ENCODE measurements around the gene GFRA1. TPM values are rescaled to one million over a fixed set of nuclear protein-coding genes. Genes with fewer than 3 reads are reported as not detected.

GFRA1 gene
- total and polyA plus RNA-seq, 2 donors (not counting 1 experiment from before 2014, with no cell fraction given) = not detected

- Histone ChIP-seq H2AFZ (ENCODE audit: insufficient read depth, low read depth, low read length, poor library complexity, severe bottlenecking) (no peak overlapping the region), H3K9me3 (ENCODE audit: control extremely low read depth in 1 of 3, control insufficient read depth in 2 of 3, insufficient read depth in 1 of 3, low read length in 2 of 3) (no peaks in the 10 kb centered on the region), H3K9ac (ENCODE audit: low read length) (no peak overlapping the region), H3K4me2 (replicated peaks; ENCODE audit: low read depth, low read length, poor library complexity, severe bottlenecking) (no peak overlapping the region), H3K4me3 (ENCODE audit: control extremely low read depth in 1 of 5, extremely low read depth in 1 of 5, insufficient read depth in 1 of 5, low read depth in 2 of 5, low read length in 4 of 5) (no peak overlapping the region), H3K27me3 (replicated peaks in 1 of 4; ENCODE audit: control extremely low read depth in 1 of 4, control insufficient read depth in 3 of 4, insufficient read depth in 4 of 4, low read length in 3 of 4) (no peaks in the 10 kb centered on the region), H3K4me1 (ENCODE audit: control insufficient read depth in 2 of 2, insufficient read depth in 2 of 2, low read length in 2 of 2) (no peaks in the 10 kb centered on the region), H4K20me1 (ENCODE audit: control insufficient read depth, insufficient read depth, low read length, poor library complexity, severe bottlenecking) (no peaks in the 10 kb centered on the region), H3K36me3 (replicated peaks in 1 of 2; ENCODE audit: control extremely low read depth in 1 of 2, control insufficient read depth in 1 of 2, extremely low read depth in 1 of 2, insufficient read depth in 2 of 2, low read length in 1 of 2) (no peaks in the 10 kb centered on the region), H3K79me2 (ENCODE audit: control insufficient read depth, insufficient read depth, low read length) (no peaks in the 10 kb centered on the region), H3K27ac (ENCODE audit: low read length in 2 of 2) (no peak overlapping the region)
- intact Hi-C loops (cut with micrococcal nuclease) = no loop called here
- no peak for ATAC-seq (ENCODE audit: low read depth)
- 80% methylated on average over 2 of the region's 5 CpGs for WGBS (ENCODE audit: insufficient coverage)
- POLR2A ChIA-PET = no interaction called here
- Mint-ChIP-seq H3K4me1 (no peaks in the 10 kb centered on the region), H3K27me3 (no peaks in the 10 kb centered on the region), H3K9me3 (ENCODE audit: insufficient read depth) (no peaks in the 10 kb centered on the region), H3K4me3 (no peak overlapping the region), H3K27ac (no peak overlapping the region)
- no peak for TF ChIP-seq CTCF (IDR thresholded peaks at IDR 0.05)
- no peak for TF ChIP-seq EZH2 (IDR thresholded peaks at IDR 0.05; ENCODE audit: borderline replicate concordance, insufficient read depth, low read depth, low read length, poor library complexity, severe bottlenecking)
- CTCF ChIA-PET = no interaction called here
- no peak for DNase-seq
Observed at GRCh38 chr10:116071453-116072148, 201.4 kb downstream of the GFRA1 start.

GRCh38 chr10:116070743-116071320 is 202.2 kb downstream of the GFRA1 start:
- TF ChIP-seq CTCF (IDR thresholded peaks at IDR 0.05) = no peak
- TF ChIP-seq EZH2 (IDR thresholded peaks at IDR 0.05; ENCODE audit: borderline replicate concordance, insufficient read depth, low read depth, low read length, poor library complexity, severe bottlenecking) = no peak
- Histone ChIP-seq H3K27me3 (replicated peaks in 1 of 4; ENCODE audit: control extremely low read depth in 1 of 4, control insufficient read depth in 3 of 4, insufficient read depth in 4 of 4, low read length in 3 of 4) (no peaks in the 10 kb centered on the region), H2AFZ (ENCODE audit: insufficient read depth, low read depth, low read length, poor library complexity, severe bottlenecking) (no peak overlapping the region), H4K20me1 (ENCODE audit: control insufficient read depth, insufficient read depth, low read length, poor library complexity, severe bottlenecking) (no peaks in the 10 kb centered on the region), H3K4me1 (ENCODE audit: control insufficient read depth in 2 of 2, insufficient read depth in 2 of 2, low read length in 2 of 2) (no peaks in the 10 kb centered on the region), H3K4me2 (replicated peaks; ENCODE audit: low read depth, low read length, poor library complexity, severe bottlenecking) (no peak overlapping the region), H3K79me2 (ENCODE audit: control insufficient read depth, insufficient read depth, low read length) (no peaks in the 10 kb centered on the region), H3K9me3 (ENCODE audit: control extremely low read depth in 1 of 3, control insufficient read depth in 2 of 3, insufficient read depth in 1 of 3, low read length in 2 of 3) (no peaks in the 10 kb centered on the region), H3K36me3 (replicated peaks in 1 of 2; ENCODE audit: control extremely low read depth in 1 of 2, control insufficient read depth in 1 of 2, extremely low read depth in 1 of 2, insufficient read depth in 2 of 2, low read length in 1 of 2) (no peaks in the 10 kb centered on the region), H3K4me3 (ENCODE audit: control extremely low read depth in 1 of 5, extremely low read depth in 1 of 5, insufficient read depth in 1 of 5, low read depth in 2 of 5, low read length in 4 of 5) (no peak overlapping the region), H3K9ac (ENCODE audit: low read length) (no peak overlapping the region), H3K27ac (ENCODE audit: low read length in 2 of 2) (no peak overlapping the region)
- 86% methylated on average over 4 of the region's 5 CpGs for WGBS (ENCODE audit: insufficient coverage)
- intact Hi-C loops (cut with micrococcal nuclease) = no loop called here
- H3K4me3 Mint-ChIP-seq = no peak overlapping the region
- POLR2A ChIA-PET = no interaction called here
- CTCF ChIA-PET = interaction anchor here (0.7 kb wide), 1 partner anchor 17 kb away, joined by 5 read pairs; no protein-coding TSS in a partner anchor
- no peak overlapping the region for H3K27ac Mint-ChIP-seq
- DNase-seq (no peak), ATAC-seq (ENCODE audit: low read depth) (no peak)
- no peaks in the 10 kb centered on the region for H3K9me3 Mint-ChIP-seq (ENCODE audit: insufficient read depth)
- H3K4me1 Mint-ChIP-seq = no peaks in the 10 kb centered on the region
- H3K27me3 Mint-ChIP-seq = no peaks in the 10 kb centered on the region

All from B cell (primary cell).